HepG2 (cell line): Measurements from ENCODE around the gene DCPS. TPM values are rescaled to one million over a fixed set of nuclear protein-coding genes. Genes with fewer than 3 reads are reported as not detected.

Source experiments
- ATAC-seq: fragments of 200-7000 bp; cut with Tn5 transposase; 3 replicates; pipeline ENCODE4 v1.9.1; 2020; ENCODE audit warnings: mild to moderate bottlenecking, moderate library complexity
- BruUV-seq: library from RNA; stranded (reverse); fragments of 400-500 nt; replicated peaks from 2 replicates; lab custom pipeline; 2021; lab: Mats Ljungman, UMichigan
- CTCF ChIA-PET: fragments of 300-600 bp; formaldehyde crosslinking; extraction: SDS; loops from one replicate; lab custom pipeline; 2021; ENCODE audit warnings: low total read pairs, inconsistent platforms, low intra/inter-chr PET ratio; lab: Yijun Ruan, JAX
- POLR2A ChIA-PET: fragments of 350-600 bp; sonication (Branson Sonifier 250); formaldehyde crosslinking; loops from one replicate; lab custom pipeline; 2020; ENCODE audit warnings: antibody characterized with exemption, inconsistent platforms; lab: Yijun Ruan, JAX
- DNase-seq: peaks from one replicate; pipeline ENCODE4 v3.0.0-alpha.2; 2015; ENCODE audit warnings: low spot score
- FAIRE-seq: peaks from 3 replicates; lab custom pipeline; 2011; peaks lifted over from hg19 to GRCh38; lab: Jason Lieb, UNC
- H2AFZ ChIP-seq: one replicate; pipeline ENCODE4 v1.6.1; 2011; ENCODE audit warnings: low read length, inconsistent platforms
- H3K27ac ChIP-seq: fragments of 300-600 bp; 3 replicates; pipeline ENCODE4 v1.8.0; 2011; ENCODE audit warnings: mixed run types, mild to moderate bottlenecking, mixed read lengths, low read length, inconsistent platforms; ENCODE audit not compliant: insufficient read depth; ENCODE audit errors: extremely low read length
- H3K27me3 ChIP-seq, 2 experiments: fragments of 200-600 bp in 1 of 2; 2 replicates in 1 of 2; 3 replicates in 1 of 2; pipeline versions ENCODE4 v1.6.0 to v1.8.0; 2011; ENCODE audit warnings: low read length in 2 of 2, mild to moderate bottlenecking in 2 of 2, moderate library complexity in 2 of 2, inconsistent platforms in 1 of 2; ENCODE audit not compliant: insufficient read depth in 2 of 2, control insufficient read depth in 1 of 2
- H3K36me3 ChIP-seq, 2 experiments: fragments of 200-600 bp in 1 of 2; replicated peaks in 1 of 2; 2 replicates in 1 of 2; 3 replicates in 1 of 2; pipeline versions ENCODE4 v1.5.1 to v1.8.0; 2011; ENCODE audit warnings: low read length in 2 of 2, inconsistent platforms in 1 of 2; ENCODE audit not compliant: insufficient read depth in 2 of 2, control insufficient read depth in 1 of 2
- H3K4me1 ChIP-seq: 2 replicates; pipeline ENCODE4 v1.5.1; 2012; ENCODE audit warnings: low read length, inconsistent platforms; ENCODE audit not compliant: insufficient read depth
- H3K4me2 ChIP-seq: 2 replicates; pipeline ENCODE4 v1.6.0; 2011; ENCODE audit warnings: low read depth, low read length, inconsistent platforms
- H3K4me3 ChIP-seq, 3 experiments: fragments of 200-600 bp in 1 of 3; sonication (generic), shearing (Covaris generic) in 1 of 3; replicated peaks in 1 of 3; 2 replicates each; pipeline ENCODE4 v1.5.1; 2011 to 2016; ENCODE audit warnings: low read length in 3 of 3, inconsistent platforms in 2 of 3, low read depth in 2 of 3, mild to moderate bottlenecking in 2 of 3, control low read depth in 1 of 3, mixed read lengths in 1 of 3; ENCODE audit not compliant: insufficient read depth in 1 of 3
- H3K79me2 ChIP-seq: one replicate; pipeline ENCODE4 v1.6.1; 2011; ENCODE audit warnings: low read length, inconsistent platforms; ENCODE audit not compliant: insufficient read depth
- H3K9ac ChIP-seq: 2 replicates; pipeline ENCODE4 v1.6.0; 2011; ENCODE audit warnings: mild to moderate bottlenecking, low read depth, low read length, inconsistent platforms; ENCODE audit not compliant: insufficient read depth
- H3K9me3 ChIP-seq: 2 replicates; pipeline ENCODE4 v1.5.1; 2012; ENCODE audit warnings: mild to moderate bottlenecking, low read length
- H4K20me1 ChIP-seq: 2 replicates; pipeline ENCODE4 v1.6.0; 2011; ENCODE audit warnings: inconsistent platforms, mild to moderate bottlenecking, low read length, moderate library complexity; ENCODE audit not compliant: insufficient read depth
- CBX5 ChIP-seq: sonication (generic); formaldehyde crosslinking; IDR thresholded peaks from 2 replicates; pipeline ENCODE4 v1.4.0; 2020; ENCODE audit warnings: missing genetic modification reagents, borderline replicate concordance
- ERF ChIP-seq: IDR thresholded peaks from 2 replicates; pipeline ENCODE4 v1.6.1; 2018; ENCODE audit warnings: missing biosample characterization, missing genetic modification reagents
- IRF2 ChIP-seq: IDR thresholded peaks from 2 replicates; pipeline ENCODE4 v1.6.1; 2018; ENCODE audit warnings: missing genetic modification reagents, missing compliant biosample characterization
- KDM5A ChIP-seq: fragments of 200-600 bp; sonication (generic); IDR thresholded peaks from 2 replicates; pipeline ENCODE4 v1.7.0; 2018; ENCODE audit warnings: antibody characterized with exemption, mild to moderate bottlenecking, low read length, borderline replicate concordance
- SP140L ChIP-seq: sonication (generic); formaldehyde crosslinking; IDR thresholded peaks from 2 replicates; pipeline ENCODE4 v1.4.0; 2020; ENCODE audit warnings: missing genetic modification reagents, borderline replicate concordance
- SRF ChIP-seq: IDR thresholded peaks from 2 replicates; pipeline ENCODE4 v1.6.1; 2011; ENCODE audit warnings: mild to moderate bottlenecking, low read depth, low read length, moderate library complexity
- XRCC5 ChIP-seq: fragments of 200-400 bp; formaldehyde crosslinking; optimal IDR thresholded peaks from 2 replicates; pipeline ENCODE3; 2017; ENCODE audit warnings: mild to moderate bottlenecking, low read length
- ZC3H13 ChIP-seq: sonication (generic); formaldehyde crosslinking; IDR thresholded peaks from 2 replicates; pipeline ENCODE4 v1.8.1; 2023; ENCODE audit warnings: mild to moderate bottlenecking, missing genetic modification reagents, moderate library complexity
- ZFP90 ChIP-seq: sonication (generic); formaldehyde crosslinking; IDR thresholded peaks from 2 replicates; pipeline ENCODE4 v1.8.0; 2022; ENCODE audit warnings: missing genetic modification reagents, mild to moderate bottlenecking, inconsistent platforms, borderline replicate concordance
- WGBS: methylation state at CpG from one replicate; pipeline ENCODE4 v1.1.6; 2017; ENCODE audit warnings: low lambda C conversion rate; 5-methylcytosine and 5-hydroxymethylcytosine counted together
- in situ Hi-C: cut with HindIII; loops from 2 replicates; pipeline ENCODE4 v1.10.0; 2017; ENCODE audit warnings: low pct_unique_long_range_greater_than_20kb; ENCODE audit not compliant: extremely low pct_ligation_motif_present
- intact Hi-C: fragments of 100-400 bp; cut with micrococcal nuclease; formaldehyde crosslinking; loops from one replicate; pipeline ENCODE4 v1.10.0; 2022; ENCODE audit not compliant: unreplicated experiment
- polyA plus RNA-seq, 8 experiments: library from polyadenylated mRNA; depleted of rRNA in 3 of 8; stranded (reverse) in 7 of 8; unstranded in 1 of 8; fragments of >200 nt; fragmentation: Illumina TruSeq in 4 of 8; extraction: Trizol in 4 of 8; gene quantifications; 2 replicates each; pipeline versions ENCODE4 v1.2.1 to v1.2.3, GENCODE V29; 2011 to 2016; ENCODE audit warnings: low read depth in 4 of 8, missing spikeins in 1 of 8, mixed read lengths in 1 of 8; ENCODE audit not compliant: insufficient read depth in 1 of 8
- total RNA-seq, 5 experiments: library from RNA; depleted of rRNA; stranded (reverse); fragments of >200 nt; fragmentation: Illumina TruSeq; extraction: Trizol; gene quantifications; 2 replicates each; pipeline ENCODE4 v1.2.3, GENCODE V29; 2016; ENCODE audit warnings: low read depth in 1 of 5
- TF ChIP-seq, protein P1 (sequence below): sonication (generic); formaldehyde crosslinking; IDR thresholded peaks from 2 replicates; pipeline ENCODE4 v1.4.0; 2020; ENCODE audit warnings: mild to moderate bottlenecking, missing genetic modification reagents
- TF ChIP-seq, protein P2 (sequence below): IDR thresholded peaks from 2 replicates; pipeline ENCODE4 v1.6.1; 2016; ENCODE audit warnings: mild to moderate bottlenecking, missing biosample characterization, missing genetic modification reagents
- TF ChIP-seq, protein P3 (sequence below), 2 experiments: sonication (generic) in 1 of 2; formaldehyde crosslinking in 1 of 2; IDR thresholded peaks; 2 replicates each; pipeline versions ENCODE4 v1.4.0 to v1.6.1; 2016 to 2020; ENCODE audit warnings: borderline replicate concordance in 1 of 2, low read depth in 1 of 2, mild to moderate bottlenecking in 1 of 2, missing genetic modification reagents in 1 of 2
- TF ChIP-seq, protein P4 (sequence below): sonication (generic); formaldehyde crosslinking; IDR thresholded peaks from 2 replicates; pipeline ENCODE4 v1.4.0; 2020; ENCODE audit warnings: missing genetic modification reagents, borderline replicate concordance

Gene DCPS
- total and polyA plus RNA-seq, 2 of the 13 experiments (the other 11 are each of a cell fraction or from before 2014, with no cell fraction given): 21.9 to 22.5 TPM

DNA sequence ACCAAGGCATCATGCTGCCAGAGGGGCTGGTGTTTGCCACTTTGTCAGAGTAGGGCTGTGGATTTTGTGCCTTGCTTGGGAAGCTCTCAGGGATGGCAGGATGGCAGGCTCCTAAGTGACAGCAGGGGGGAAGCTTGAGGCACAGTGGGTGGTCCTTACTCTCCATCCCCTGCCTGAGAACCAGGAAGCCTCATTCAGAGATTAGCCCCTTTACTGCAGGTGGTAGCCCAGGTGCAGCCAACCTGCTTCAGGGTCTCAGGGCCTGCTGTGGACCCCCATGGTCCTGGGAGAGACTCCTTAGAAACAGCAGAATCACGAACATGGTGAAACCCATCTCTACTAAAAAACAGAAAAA is 42.7 kb downstream of the DCPS start:
- FAIRE-seq: no peak
- Histone ChIP-seq H3K9ac (no peak overlapping the region), H3K4me1 (peaks cover 17% of the 10 kb centered on the region), H3K79me2 (no peaks in the 10 kb centered on the region), H3K36me3 (peaks cover 7 to 15% of the 10 kb centered on the region in 2 experiments; a peak in 4 of 5 replicates), H3K4me2 (no peak overlapping the region), H2AFZ (no peak overlapping the region), H4K20me1 (no peaks in the 10 kb centered on the region), H3K4me3 (no peak overlapping the region), H3K27ac (no peak overlapping the region), H3K27me3 (no peaks in the 10 kb centered on the region), H3K9me3 (no peaks in the 10 kb centered on the region)
- ATAC-seq: no peak
- DNase-seq: no peak
- intact Hi-C loops: no loop called here
- WGBS: 100% methylated on average over 1 of the region's 1 CpG
- POLR2A ChIA-PET: interaction anchor here (1.2 kb wide), 1 partner anchor 9 kb away, joined by 5 read pairs; the partner anchor contains the start of gene ST3GAL4
- CTCF ChIA-PET: no interaction called here
- in situ Hi-C loops: no loop called here
- BruUV-seq: no TSS peak
- TF ChIP-seq SRF: no peak
- no peak for TF ChIP-seq XRCC5
- TF ChIP-seq, protein P1, sequence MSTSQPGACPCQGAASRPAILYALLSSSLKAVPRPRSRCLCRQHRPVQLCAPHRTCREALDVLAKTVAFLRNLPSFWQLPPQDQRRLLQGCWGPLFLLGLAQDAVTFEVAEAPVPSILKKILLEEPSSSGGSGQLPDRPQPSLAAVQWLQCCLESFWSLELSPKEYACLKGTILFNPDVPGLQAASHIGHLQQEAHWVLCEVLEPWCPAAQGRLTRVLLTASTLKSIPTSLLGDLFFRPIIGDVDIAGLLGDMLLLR (CRISPR knock-in tag): no peak
- TF ChIP-seq, protein P2, sequence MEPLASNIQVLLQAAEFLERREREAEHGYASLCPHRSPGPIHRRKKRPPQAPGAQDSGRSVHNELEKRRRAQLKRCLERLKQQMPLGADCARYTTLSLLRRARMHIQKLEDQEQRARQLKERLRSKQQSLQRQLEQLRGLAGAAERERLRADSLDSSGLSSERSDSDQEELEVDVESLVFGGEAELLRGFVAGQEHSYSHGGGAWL (CRISPR knock-in tag): no peak
- TF ChIP-seq, protein P3, sequence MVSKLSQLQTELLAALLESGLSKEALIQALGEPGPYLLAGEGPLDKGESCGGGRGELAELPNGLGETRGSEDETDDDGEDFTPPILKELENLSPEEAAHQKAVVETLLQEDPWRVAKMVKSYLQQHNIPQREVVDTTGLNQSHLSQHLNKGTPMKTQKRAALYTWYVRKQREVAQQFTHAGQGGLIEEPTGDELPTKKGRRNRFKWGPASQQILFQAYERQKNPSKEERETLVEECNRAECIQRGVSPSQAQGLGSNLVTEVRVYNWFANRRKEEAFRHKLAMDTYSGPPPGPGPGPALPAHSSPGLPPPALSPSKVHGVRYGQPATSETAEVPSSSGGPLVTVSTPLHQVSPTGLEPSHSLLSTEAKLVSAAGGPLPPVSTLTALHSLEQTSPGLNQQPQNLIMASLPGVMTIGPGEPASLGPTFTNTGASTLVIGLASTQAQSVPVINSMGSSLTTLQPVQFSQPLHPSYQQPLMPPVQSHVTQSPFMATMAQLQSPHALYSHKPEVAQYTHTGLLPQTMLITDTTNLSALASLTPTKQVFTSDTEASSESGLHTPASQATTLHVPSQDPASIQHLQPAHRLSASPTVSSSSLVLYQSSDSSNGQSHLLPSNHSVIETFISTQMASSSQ (IDR thresholded peaks at IDR 0.05; ENCODE audit: low read depth): no peak
- TF ChIP-seq, protein P3 (CRISPR knock-in tag; IDR thresholded peaks at IDR 0.05; ENCODE audit: borderline replicate concordance): no peak
- TF ChIP-seq SP140L (CRISPR knock-in tag): no peak
- no peak for TF ChIP-seq IRF2 (CRISPR knock-in tag)
- TF ChIP-seq ZFP90: no peak
- TF ChIP-seq, protein P4, sequence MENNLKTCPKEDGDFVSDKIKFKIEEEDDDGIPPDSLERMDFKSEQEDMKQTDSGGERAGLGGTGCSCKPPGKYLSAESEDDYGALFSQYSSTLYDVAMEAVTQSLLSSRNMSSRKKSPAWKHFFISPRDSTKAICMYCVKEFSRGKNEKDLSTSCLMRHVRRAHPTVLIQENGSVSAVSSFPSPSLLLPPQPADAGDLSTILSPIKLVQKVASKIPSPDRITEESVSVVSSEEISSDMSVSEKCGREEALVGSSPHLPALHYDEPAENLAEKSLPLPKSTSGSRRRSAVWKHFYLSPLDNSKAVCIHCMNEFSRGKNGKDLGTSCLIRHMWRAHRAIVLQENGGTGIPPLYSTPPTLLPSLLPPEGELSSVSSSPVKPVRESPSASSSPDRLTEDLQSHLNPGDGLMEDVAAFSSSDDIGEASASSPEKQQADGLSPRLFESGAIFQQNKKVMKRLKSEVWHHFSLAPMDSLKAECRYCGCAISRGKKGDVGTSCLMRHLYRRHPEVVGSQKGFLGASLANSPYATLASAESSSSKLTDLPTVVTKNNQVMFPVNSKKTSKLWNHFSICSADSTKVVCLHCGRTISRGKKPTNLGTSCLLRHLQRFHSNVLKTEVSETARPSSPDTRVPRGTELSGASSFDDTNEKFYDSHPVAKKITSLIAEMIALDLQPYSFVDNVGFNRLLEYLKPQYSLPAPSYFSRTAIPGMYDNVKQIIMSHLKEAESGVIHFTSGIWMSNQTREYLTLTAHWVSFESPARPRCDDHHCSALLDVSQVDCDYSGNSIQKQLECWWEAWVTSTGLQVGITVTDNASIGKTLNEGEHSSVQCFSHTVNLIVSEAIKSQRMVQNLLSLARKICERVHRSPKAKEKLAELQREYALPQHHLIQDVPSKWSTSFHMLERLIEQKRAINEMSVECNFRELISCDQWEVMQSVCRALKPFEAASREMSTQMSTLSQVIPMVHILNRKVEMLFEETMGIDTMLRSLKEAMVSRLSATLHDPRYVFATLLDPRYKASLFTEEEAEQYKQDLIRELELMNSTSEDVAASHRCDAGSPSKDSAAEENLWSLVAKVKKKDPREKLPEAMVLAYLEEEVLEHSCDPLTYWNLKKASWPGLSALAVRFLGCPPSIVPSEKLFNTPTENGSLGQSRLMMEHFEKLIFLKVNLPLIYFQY (CRISPR knock-in tag): no peak
- TF ChIP-seq ZC3H13 (CRISPR knock-in tag): no peak
- no peak for TF ChIP-seq CBX5 (CRISPR knock-in tag)
- TF ChIP-seq KDM5A: no peak
- TF ChIP-seq ERF (CRISPR knock-in tag): no peak
